ENCODE measurements around the gene OR6X1.

Gene OR6X1, protein sequence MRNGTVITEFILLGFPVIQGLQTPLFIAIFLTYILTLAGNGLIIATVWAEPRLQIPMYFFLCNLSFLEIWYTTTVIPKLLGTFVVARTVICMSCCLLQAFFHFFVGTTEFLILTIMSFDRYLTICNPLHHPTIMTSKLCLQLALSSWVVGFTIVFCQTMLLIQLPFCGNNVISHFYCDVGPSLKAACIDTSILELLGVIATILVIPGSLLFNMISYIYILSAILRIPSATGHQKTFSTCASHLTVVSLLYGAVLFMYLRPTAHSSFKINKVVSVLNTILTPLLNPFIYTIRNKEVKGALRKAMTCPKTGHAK
- long read RNA-seq, donor 1: 0 reads
- long read RNA-seq, donor 2: 0 reads
- long read RNA-seq, donor 3: 0 reads
- long read RNA-seq, donor 4: 0 reads
- long read RNA-seq, donor 5: 0 reads
- long read RNA-seq, donor 6: 0 reads
- long read RNA-seq, donor 7: 0 reads
- long read RNA-seq, donor 8: 0 reads

DNA sequence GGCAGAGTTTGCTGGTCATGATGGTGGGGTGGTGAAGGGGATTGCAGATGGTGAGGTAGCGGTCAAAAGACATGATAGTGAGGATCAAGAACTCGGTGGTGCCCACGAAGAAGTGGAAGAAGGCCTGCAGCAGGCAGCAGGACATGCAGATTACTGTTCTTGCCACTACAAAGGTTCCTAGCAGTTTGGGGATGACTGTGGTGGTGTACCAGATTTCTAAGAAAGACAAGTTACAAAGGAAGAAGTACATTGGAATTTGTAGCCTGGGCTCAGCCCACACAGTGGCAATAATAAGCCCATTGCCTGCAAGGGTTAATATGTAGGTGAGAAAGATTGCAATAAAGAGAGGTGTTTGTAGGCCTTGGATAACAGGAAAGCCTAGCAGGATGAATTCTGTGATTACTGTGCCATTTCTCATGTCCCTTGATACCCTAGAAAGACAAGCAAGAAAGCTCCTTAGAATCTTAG is at the start of gene OR6X1:
TSS of gene OR6X1 (minus strand) at position 418 of the 468 bp plus-strand sequence. CDS start at position 418, 0 bp downstream.
- DNase-seq: no peak

DNA sequence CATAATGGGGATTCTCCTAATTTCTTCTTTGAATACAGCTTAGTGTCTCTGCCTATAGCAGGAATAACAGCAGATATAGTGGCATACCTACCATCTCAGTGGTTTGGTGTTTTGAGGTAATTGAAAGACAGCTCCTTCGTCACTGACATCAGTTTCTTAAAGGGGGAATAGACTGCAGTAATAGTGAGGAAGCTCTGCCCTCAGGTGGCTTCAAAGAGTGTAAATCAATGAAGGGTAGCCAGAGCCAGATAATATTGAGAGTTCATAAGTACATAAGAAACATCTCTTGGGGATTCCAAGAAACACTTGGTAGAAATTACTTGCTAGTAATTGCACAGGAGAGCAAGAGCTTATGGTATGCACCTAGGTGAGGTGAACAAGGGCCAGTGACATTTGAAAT is 47.4 kb upstream of the OR6X1 start:
- DNase-seq: no peak

DNA sequence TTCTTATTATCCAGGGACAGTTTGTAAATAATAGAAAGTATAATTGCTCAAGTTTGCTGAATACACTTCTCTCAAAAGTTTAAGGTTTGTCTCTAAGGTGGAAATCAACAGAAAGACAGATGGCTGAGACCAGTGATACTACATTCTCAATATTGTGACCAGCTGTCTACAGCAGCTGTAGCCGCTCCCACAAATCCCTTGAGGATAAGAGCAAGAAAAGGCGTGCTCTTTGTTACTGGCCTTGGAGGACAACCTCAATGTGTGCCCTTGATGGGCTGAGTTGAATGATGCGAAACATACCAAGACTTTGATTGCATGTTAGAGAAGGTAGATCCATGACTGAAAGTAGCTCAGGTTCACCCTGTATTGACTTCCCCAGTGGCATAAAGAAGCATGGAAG is 45.7 kb upstream of the OR6X1 start:
- DNase-seq: no peak

DNA sequence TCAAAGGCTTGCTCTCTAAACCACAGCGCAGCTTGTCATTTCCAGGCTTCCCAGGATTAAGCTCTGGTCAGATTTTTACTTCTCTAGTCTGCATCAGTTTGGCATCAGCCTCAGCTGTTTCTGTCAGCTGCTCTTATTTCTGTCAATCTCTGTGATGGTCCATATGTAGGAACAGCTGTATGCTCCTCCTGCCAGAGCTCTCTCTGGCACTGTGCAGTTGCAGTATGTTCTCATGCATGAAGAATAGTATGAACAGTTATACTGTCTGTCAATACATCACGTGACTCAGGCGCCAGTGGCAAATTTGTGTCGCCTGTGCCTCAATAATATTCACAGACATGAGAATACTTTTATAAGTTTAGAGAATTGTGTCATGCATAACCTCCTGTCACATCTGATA is 45.1 kb upstream of the OR6X1 start:
- DNase-seq: no peak

DNA sequence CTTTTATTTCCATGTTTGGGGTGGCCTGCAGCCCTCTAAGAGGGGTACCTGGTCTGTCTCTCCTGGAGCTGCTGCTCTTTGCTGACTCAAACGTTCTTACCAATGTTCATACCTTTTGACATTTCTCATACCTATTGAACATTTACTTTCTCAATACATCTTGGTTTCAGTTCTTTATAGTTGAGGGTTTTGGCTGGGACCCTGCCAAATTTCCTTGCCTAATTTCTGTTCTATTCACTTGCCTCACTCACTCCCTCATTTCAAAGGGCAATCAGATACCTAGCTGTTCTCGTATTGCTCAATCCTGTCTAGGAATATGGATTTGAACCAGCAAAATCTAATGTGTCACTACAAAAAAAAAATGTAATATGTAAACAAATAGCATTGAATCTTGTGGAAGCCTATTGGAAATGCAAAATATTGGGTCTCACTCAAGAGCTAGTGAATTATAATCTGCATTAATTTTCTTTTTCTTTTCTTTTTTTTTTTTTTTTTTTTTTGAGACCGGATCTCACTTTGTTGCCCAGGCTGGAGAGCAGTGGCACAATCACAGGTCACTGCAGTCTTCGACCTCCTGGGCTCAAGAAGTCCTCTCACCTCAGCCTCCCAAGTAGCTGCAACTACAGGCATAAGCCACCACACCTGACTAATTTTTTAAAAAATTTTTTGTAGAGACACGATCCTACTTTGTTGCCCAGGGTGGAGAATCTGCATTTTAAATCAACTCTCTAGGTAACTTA is 44.4 kb upstream of the OR6X1 start:
- DNase-seq: no peak

DNA sequence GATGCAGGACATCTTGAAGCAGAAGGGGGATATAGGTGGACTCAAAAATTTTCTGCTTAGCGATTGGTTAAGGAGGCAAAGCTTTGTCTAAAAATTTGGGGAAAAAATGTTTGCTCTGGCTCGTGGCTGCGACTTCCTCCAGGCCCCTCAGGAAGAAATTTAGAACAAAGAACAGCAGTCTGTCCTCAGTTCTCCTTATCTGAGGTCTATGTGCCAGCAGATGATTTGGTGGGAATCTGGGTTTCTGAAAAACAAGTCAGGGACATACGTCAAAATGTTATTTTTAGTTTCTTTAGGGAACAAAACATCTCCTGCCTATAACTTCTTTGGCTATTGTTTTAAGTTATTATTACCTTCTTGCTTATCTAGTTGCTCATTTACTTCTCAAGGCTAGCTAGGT is 43.8 kb upstream of the OR6X1 start:
- DNase-seq: no peak

DNA sequence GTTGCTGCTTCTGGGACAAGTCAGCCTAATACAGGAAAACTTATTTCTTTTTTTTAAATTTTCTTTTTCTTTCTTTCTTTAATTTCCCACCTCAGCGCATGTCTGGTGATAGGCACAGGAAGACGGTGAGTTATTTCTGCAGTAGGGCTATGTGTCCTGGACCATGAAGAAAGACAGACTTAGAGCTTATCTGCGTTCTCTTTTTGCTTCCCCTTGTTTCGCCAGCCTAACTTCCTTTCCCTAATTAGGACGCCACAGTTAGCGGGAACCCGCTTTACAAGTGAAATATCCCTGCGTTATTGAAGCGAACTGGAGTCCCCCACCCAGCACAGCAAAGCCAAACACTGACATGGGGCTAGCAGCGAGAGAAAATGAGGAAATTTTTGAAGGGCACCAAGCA is 43.2 kb upstream of the OR6X1 start:
- no peak for DNase-seq

DNA sequence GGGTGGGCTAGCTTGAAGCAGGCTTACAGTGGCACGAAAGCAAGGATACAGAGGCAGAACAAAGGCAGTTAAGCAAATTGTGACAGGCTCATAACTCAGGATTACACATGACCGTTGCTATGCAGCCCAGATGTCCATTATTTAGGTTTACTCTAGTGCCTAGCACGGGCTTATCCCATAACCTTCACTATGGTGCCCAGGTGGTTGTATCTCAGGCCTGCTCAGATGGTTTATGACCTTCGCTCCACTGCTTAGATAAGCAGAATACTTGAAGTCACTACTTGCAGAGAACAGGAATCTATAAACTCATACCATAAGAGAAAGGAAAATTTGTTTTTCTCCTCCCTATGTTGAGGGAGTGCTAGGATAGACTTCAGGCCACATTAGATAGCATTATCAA is 42.8 kb upstream of the OR6X1 start:
- no peak for DNase-seq

DNA sequence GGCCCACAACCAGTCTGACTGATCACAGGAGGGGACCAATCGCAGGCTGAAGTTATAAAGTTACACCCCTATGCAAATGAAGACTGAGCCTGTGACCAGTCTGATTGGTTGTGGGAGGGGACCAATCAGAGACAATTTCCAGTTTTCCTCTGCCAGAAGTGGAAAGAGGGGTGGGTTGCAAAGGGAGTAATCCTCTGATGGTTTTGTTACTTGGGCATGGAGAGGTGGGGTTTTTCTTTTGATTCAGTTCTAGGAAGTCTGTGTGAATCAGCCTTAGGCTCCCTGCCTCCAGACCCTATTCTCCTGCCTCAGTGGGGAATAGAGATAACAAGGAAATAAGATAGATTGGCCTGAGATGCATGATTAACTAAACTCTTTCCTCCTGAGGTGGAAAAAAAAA is 41.9 kb upstream of the OR6X1 start:
- no peak for DNase-seq

DNA sequence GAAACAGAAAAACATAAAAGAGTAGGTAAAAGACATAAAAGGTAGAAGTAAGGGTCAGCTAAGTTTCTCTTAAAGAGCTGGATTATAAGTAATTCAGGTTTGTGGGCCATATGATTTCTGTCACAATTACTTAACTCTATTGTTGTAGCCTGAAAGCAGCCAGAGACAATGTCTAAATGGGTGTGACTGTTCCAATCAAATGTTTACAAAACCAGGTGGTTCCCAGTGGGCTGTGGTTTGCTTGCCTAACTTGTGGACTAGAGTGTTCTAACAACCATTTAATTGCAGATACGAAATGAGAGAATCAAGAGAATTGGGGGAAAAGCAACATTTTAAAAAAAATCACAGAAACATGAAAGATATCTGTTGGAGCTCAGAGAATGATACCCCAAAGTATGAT is 29.2 kb upstream of the OR6X1 start:
- DNase-seq: no peak

DNA sequence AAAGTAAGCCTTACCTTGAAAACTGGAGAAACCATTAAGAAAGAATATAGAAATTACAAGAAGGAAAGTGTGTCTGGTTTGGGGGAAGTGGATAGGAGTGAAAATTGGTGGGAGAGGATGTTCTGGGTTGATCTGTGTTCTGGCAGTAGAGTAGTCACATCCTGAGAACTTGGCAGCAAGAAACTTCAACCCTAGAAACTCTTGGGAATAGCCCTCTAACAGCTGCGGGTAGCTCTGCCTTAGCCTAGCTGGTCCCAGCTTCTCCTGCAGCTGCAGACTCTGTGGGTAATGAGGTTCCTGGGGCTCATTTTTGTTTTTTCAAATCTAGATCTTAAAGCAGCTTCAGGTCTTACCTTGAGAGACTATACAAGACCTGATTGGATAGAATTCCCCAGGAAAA is 24.2 kb upstream of the OR6X1 start:
- DNase-seq: no peak

DNA sequence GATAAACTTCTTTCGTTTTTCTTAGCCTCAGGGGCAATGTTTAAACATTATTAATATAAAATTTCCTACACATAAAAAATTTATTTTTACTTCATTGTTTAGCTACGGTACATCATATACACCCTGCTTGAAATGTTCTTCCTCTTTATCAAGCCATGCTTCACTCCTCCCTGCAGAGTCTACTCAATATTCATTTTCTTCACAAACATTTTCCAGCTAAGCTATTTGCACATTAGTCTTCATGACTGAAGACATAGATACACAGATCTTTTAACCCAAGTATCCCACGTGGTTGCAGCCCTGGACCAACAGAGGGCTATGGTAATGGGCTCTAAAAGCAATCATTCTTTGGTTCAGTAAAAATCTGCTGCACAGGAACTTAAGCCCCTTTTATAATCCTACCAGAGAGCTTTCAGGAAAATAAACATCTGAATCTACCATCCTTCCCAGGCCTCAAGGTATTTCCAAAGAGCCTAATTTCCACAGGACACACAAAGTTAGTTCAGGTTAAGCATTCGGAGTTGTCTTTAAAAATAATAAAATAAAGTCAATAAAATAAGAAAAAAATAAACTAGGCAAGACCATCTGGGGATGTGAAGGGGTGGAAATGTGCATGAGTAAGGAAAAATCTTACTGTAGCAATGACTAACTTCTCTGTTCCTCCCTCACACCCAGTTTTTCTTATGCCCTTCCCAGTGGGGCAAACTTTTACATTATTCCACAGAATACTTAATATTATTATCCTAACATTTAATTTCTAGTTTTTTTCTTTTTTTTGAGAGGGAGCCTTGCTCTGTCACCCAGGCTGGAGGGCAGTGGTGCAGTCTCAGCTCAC is 21.6 kb upstream of the OR6X1 start:
- no peak for DNase-seq

DNA sequence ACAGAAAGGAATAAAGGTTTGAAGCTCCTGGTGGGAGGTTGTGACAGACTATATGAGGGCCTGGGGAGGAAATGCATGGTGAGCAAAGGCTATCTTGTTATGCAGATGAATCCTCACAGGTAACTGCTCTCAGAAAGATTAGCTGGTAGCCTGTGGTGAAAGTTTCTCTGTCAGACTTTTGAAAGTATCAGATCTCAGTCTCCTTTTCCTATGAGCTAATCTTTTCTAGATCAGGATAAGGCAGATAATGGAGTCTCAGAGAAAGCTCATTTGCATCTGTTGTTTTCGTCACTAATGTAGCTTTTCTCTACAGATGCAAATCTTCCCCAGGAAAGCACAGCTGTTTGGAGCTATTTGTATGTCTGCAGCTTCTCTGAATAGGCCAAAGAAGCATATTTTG is 21.0 kb upstream of the OR6X1 start:
- DNase-seq: no peak

DNA sequence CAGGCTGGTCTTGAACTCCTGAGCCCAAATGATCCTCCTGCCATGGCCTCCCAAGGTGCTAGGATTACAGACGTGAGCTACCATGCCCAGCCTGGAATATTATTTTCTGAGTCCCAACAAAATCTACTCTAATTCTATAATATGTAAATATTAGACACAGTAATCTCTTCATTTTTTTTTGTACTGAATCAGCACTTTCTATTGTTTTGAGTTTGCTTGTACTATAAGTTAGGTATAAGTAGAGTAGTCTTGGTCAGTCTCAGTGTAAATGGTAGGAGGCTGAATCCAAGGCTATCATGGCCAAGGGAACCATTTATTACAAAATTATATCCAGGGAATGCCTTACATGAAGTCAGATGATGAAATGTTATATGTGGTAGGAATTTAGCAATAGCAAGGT is 19.6 kb upstream of the OR6X1 start:
- no peak for DNase-seq

DNA sequence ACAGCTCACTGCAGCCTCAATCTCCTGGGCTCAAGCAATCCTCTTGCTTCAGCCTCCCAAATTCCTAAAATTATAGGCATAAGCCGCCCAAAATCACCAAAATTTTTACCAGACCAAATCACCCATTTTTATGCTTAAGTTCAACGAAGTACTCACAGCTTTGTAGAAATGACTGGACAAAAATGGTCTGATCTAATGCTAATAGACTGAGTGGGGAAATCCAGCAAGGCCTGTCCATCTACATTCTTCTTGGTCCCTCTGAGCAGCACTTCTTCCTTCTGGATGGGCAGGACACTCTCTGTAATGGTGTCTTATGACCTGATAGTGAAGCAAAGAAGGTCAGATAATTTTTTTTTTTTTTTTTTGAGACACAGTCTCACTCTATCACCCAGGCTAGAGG is 18.7 kb upstream of the OR6X1 start:
- no peak for DNase-seq

DNA sequence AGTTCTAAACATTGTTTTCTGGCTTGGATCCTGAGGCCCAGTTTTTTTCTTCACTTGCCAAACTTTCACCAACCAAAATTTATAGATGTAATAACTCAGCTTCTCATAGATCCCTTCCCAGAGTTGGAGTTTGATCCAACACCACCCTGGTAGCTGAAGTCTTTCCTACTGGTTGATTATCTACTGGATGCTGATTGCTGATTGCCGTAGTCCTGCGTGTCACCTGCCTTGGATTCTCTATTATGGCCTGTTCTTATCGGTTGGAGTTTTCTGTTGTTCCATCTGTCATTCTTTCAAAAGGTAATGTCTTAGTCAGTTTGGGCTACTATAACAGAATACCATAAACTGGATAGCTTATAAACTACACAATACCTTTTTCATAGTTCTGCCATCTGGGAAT is 17.3 kb upstream of the OR6X1 start:
- DNase-seq: no peak

DNA sequence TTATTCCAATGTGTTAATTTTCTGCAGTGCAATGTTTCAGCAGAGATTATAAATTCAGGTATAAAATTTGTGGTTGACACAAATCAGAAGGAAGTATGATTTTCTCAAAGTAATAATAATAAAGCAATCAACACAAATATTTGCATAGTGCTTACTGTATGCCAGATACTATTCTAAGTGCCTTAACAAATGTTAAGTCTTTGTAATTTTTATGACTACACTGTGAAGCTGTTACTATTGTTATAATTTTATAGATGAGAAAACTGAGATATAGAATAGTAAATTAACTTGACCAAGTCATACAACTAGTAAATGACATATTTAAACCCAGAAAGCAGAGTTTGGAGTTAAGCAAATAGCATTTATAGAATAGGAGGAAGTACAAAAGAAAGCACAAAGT is 16.4 kb upstream of the OR6X1 start:
- DNase-seq: no peak

DNA sequence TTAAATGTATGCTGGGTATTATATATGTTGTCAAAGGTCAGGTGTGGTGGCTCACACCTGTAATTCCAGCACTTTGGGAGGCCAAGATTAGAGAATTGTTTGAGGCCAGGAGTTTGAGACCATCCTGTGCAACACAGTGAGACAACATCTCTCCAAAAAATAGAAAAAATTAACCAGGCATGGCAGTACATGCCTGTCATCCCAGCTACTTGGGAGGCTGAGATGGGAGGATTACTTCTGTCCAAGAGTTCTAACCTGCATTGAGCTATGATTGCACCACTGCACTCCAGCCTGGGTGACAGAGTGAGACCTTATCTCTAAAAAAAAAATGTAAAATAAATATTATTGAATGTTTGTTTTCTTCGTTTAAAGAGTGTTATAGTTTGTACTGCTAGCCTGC is 11.3 kb upstream of the OR6X1 start:
- no peak for DNase-seq

DNA sequence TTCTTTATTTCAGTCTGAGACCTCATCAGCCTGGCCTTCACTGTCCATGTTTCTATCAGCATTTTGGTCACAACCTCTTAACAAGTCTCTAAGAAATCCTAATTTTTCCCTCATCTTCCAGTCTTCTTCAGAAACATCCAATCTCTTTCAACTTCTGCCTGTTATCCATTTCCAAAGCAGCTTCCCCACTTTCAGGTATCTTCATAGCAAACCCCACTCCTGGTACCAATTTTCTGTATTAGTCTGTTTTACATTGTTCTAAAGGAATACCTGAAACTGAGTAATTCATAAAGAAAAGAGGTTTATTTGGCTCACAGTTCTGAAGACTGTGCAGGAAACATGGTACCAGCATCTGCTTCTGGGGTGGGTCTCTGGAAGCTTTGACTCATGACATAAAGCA is 8.1 kb upstream of the OR6X1 start:
- no peak for DNase-seq

DNA sequence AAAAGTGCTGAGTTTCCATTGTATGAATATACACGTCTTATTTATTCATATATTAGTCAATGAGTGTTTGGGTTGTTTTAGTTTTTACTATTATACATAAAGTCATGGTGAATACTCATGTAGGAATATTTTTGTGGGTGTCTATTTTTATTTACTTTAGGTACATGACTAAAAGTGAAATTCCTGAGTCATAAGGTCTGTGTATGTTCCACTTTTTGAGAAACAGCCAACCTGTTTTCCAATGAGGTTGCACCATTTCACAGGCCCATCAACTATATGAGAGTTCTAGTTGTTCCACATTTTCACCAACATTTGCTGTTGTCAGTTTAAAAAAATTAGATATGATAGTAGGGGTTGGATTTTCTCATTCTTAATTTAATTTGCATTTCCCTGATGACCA is 6.6 kb upstream of the OR6X1 start:
- DNase-seq: no peak

DNA sequence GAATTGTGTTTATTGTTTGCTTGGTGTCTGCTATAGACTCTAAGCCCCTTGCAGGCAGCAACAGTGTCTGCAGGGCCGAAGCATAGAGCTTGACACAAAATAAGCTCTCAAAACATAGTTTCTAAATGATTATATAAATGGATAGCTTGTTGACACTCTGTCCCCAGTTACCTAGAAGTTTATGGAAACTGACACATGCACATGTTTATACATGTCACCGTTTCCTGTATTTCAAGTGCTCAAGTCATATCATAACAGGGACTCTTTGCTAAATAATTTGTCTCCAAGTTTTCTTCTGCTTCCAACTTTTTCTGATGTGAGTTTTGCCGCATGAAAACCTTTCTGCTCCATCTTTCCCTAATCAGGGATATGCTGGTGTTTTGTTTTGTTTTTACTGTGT is 3.7 kb upstream of the OR6X1 start:
- DNase-seq: no peak

DNA sequence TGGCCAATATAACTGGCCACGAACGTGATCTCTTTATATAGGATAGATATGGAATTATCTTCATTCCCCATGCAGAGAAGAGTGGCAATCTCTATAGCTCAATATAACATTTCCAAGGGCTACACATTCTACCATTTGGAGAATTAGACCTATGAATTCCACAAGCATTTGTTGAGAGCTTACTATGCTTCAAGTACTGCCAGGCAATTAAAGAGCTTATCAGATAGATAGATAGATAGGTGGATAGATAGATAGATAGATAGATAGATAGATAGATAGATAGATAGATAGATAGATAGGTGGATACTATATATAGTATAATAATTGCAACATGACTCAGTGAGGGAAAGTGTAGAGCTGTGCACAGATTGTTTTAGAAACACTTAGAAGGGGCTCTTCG is 1.5 kb upstream of the OR6X1 start:
- DNase-seq: no peak

DNA sequence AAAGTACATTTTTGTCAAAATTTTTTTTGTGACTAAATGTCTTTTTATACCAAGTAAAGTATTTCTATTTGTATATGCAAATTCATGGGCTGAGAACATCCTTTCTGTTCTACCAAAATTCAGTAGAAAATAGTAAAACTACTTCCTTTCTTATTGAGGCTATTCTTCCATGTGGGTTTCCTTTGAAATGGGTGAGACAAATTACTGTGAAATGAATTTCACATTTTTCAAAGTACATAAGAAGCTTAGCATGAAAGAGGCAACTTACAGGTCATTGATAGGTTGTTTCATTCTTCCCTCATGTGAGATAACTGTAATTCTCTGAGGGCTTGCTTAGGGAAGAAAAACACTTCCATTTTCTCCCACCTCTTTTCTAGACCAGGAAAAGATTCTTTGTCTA is 1.0 kb upstream of the OR6X1 start:
- no peak for DNase-seq
